ENCODE measurements around the gene NTM.

The NTM gene

GRCh38 chr11:131841028-131841427 lies 470.6 kb downstream of the NTM start:
- TF ChIP-seq ZNF223 (tag by site-specific recombination; IDR thresholded peaks at IDR 0.05) = no peak
- no peak for TF ChIP-seq YY1 (tag by site-specific recombination; IDR thresholded peaks at IDR 0.05)
- TF ChIP-seq CTCF (tag by site-specific recombination; IDR thresholded peaks at IDR 0.05) = no peak
- TF ChIP-seq ZNF280D (tag by site-specific recombination; IDR thresholded peaks at IDR 0.05) = no peak
- no peak for TF ChIP-seq ZSCAN4 (tag by site-specific recombination; IDR thresholded peaks at IDR 0.05)
- no peak for TF ChIP-seq ZNF501 (tag by site-specific recombination; IDR thresholded peaks at IDR 0.05)
- no peak for TF ChIP-seq ZNF2 (tag by site-specific recombination; IDR thresholded peaks at IDR 0.05)
- TF ChIP-seq ZSCAN18 (tag by site-specific recombination; IDR thresholded peaks at IDR 0.05) = no peak
- no peak for TF ChIP-seq ZNF549 (tag by site-specific recombination; IDR thresholded peaks at IDR 0.05)
- no peak for TF ChIP-seq ZNF169 (tag by site-specific recombination; IDR thresholded peaks at IDR 0.05)
- Histone ChIP-seq H3K4me1 (ENCODE audit: control insufficient read depth, insufficient read depth, low read length) (no peaks in the 10 kb centered on the region), H3K36me3 (ENCODE audit: control insufficient read depth in 2 of 2, insufficient read depth in 1 of 2, low read length in 2 of 2) (no peaks in the 10 kb centered on the region), H3K4me3 (ENCODE audit: low read depth, low read length) (no peak overlapping the region), H3K9me3 (ENCODE audit: control insufficient read depth, insufficient read depth, low read depth, low read length) (no peaks in the 10 kb centered on the region), H3K27ac (ENCODE audit: extremely low read depth, low read depth, low read length) (no peak overlapping the region)
- ChIA-PET POLR2A (no interaction called here), CTCF (interaction anchor here (0.7 kb wide), 1 partner anchor 68 kb away, joined by 4 read pairs; no protein-coding TSS in a partner anchor)

- H3K9me3 ChIP-seq (ENCODE audit: control insufficient read depth, insufficient read depth, low read depth, low read length) = no peaks in the 10 kb centered on the region
- ChIA-PET CTCF (interaction anchor here (0.7 kb wide), 1 partner anchor 796 kb away, joined by 3 read pairs; no protein-coding TSS in a partner anchor), POLR2A (no interaction called here)
- no peaks in the 10 kb centered on the region for H3K36me3 ChIP-seq (ENCODE audit: control insufficient read depth in 2 of 2, insufficient read depth in 1 of 2, low read length in 2 of 2)
- H3K4me3 ChIP-seq (ENCODE audit: low read depth, low read length) = no peak overlapping the region
- H3K27ac ChIP-seq (ENCODE audit: extremely low read depth, low read depth, low read length) = no peak overlapping the region
- H3K4me1 ChIP-seq (ENCODE audit: control insufficient read depth, insufficient read depth, low read length) = no peaks in the 10 kb centered on the region
- TF ChIP-seq ZNF146 (tag by site-specific recombination; IDR thresholded peaks at IDR 0.05) (no peak), ZNF174 (tag by site-specific recombination; IDR thresholded peaks at IDR 0.05) (no peak), ZNF16 (tag by site-specific recombination; IDR thresholded peaks at IDR 0.05; ENCODE audit: low read depth) (no peak), ZBTB26 (tag by site-specific recombination; optimal IDR thresholded peaks at IDR 0.05) (no peak), KLF9 (tag by site-specific recombination; IDR thresholded peaks at IDR 0.05; ENCODE audit: low read depth) (no peak), ZNF121 (tag by site-specific recombination; IDR thresholded peaks at IDR 0.05) (no peak), ZNF394 (tag by site-specific recombination; IDR thresholded peaks at IDR 0.05; ENCODE audit: borderline replicate concordance) (no peak), ZNF501 (tag by site-specific recombination; IDR thresholded peaks at IDR 0.05) (no peak), GLI4 (tag by site-specific recombination; IDR thresholded peaks at IDR 0.05) (no peak), ZSCAN23 (tag by site-specific recombination; IDR thresholded peaks at IDR 0.05) (no peak)
These were observed 471.7 kb downstream of the NTM start for GRCh38 chr11:131841925-131842635.

Measured in HEK293 (cell line).